ENCODE results near the gene RIMBP2.

DNA sequence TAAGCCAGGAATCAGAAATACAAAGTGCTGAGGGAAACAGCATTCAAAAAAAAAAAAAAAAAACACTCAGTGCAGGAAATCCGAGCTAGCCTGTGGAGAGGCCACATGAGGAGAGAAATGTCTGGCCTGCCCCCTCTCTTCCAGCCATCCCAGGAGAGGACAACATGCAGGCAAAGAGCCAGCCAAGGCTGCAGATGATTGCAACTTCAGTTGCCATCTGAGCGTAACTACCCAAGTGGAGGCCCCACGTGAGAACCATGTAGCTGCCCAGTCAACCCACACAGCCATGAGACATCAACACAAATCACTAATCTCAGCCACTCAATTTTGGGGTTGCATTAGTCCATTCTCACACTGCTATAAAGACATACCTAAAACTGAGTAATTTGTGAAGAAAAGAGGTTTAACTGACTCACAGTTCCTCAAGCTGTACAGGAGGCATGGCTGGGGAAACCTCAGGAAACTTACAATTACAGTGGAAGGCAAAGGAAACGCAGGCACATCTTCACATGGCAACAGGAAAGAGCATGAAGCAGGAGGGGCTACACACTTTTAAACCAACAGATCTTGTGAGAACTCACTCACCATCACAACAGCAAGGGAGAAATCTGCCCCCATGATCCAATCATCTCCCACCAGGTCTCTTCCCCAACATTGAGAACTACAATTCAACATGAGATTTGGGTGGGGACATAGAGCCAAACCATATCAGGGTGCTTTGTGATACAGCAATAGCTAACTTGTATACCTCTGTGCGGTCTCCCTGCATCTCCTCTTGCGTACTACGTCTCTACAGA is 217.3 kb downstream of the RIMBP2 start:
- TF ChIP-seq, protein P1, sequence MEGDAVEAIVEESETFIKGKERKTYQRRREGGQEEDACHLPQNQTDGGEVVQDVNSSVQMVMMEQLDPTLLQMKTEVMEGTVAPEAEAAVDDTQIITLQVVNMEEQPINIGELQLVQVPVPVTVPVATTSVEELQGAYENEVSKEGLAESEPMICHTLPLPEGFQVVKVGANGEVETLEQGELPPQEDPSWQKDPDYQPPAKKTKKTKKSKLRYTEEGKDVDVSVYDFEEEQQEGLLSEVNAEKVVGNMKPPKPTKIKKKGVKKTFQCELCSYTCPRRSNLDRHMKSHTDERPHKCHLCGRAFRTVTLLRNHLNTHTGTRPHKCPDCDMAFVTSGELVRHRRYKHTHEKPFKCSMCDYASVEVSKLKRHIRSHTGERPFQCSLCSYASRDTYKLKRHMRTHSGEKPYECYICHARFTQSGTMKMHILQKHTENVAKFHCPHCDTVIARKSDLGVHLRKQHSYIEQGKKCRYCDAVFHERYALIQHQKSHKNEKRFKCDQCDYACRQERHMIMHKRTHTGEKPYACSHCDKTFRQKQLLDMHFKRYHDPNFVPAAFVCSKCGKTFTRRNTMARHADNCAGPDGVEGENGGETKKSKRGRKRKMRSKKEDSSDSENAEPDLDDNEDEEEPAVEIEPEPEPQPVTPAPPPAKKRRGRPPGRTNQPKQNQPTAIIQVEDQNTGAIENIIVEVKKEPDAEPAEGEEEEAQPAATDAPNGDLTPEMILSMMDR (IDR thresholded peaks at IDR 0.05; ENCODE audit: low read depth, low read length): no peak
- TF ChIP-seq, protein P2, sequence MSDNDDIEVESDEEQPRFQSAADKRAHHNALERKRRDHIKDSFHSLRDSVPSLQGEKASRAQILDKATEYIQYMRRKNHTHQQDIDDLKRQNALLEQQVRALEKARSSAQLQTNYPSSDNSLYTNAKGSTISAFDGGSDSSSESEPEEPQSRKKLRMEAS (IDR thresholded peaks at IDR 0.05; ENCODE audit: low read depth, low read length): no peak
- TF ChIP-seq POLR2A (IDR thresholded peaks at IDR 0.05; ENCODE audit: extremely low read depth, insufficient read length) (no peak), MYC (IDR thresholded peaks at IDR 0.05; ENCODE audit: low read depth, low read length) (no peak)
